ENCODE measurements around the gene AADAT. TPM values are rescaled to one million over a fixed set of nuclear protein-coding genes. Genes with fewer than 3 reads are reported as not detected.

Gene AADAT
- total and polyA plus RNA-seq, 5 donors from 2014 or later = not detected

GRCh38 chr4:170089274-170089667 lies 485 bp downstream of the AADAT start:
- H3K27me3 ChIP-seq (ENCODE audit: control insufficient read depth, insufficient read depth, low read length) = no peaks in the 10 kb centered on the region
- DNase-seq (no peak), ATAC-seq (ENCODE audit: low read depth in 2 of 2) (no peak)
- H3K9me3 ChIP-seq (ENCODE audit: control insufficient read depth in 2 of 2, low read length in 2 of 2) = no peaks in the 10 kb centered on the region
- Mint-ChIP-seq H3K27ac (no peak overlapping the region), H3K9me3 (peaks cover 0 to 4% (median 0%) of the 10 kb centered on the region in 7 donors), H3K4me3 (peak overlapping the region in 3 of 4 donors; percentile 10 to 48 (median 31)), H3K4me1 (peaks cover 0 to 8% (median 3%) of the 10 kb centered on the region in 4 donors), H3K27me3 (peaks cover 21% of the 10 kb centered on the region), H3K36me3 (no peaks in the 10 kb centered on the region)
- H3K4me1 ChIP-seq (ENCODE audit: control insufficient read depth, insufficient read depth, low read length, poor library complexity, severe bottlenecking) = no peaks in the 10 kb centered on the region
- H3K36me3 ChIP-seq (ENCODE audit: control insufficient read depth, insufficient read depth, low read length) = no peaks in the 10 kb centered on the region
- no peak overlapping the region for H3K4me3 ChIP-seq (ENCODE audit: low read depth, low read length)
- no peak overlapping the region for H3K27ac ChIP-seq (ENCODE audit: insufficient read depth, low read length, poor library complexity, severe bottlenecking)

- Mint-ChIP-seq H3K4me3 (no peak overlapping the region), H3K27me3 (peaks cover 21% of the 10 kb centered on the region)
Observed at GRCh38 chr4:170088716-170089115, 1.0 kb downstream of the AADAT start.

GRCh38 chr4:170087163-170087700 lies 2.5 kb downstream of the AADAT start:
- peaks cover 0 to 4% (median 0%) of the 10 kb centered on the region in 7 donors for H3K9me3 Mint-ChIP-seq
- Histone ChIP-seq H3K27ac (ENCODE audit: insufficient read depth, low read length, poor library complexity, severe bottlenecking) (no peak overlapping the region), H3K9me3 (ENCODE audit: control insufficient read depth in 2 of 2, low read length in 2 of 2) (no peaks in the 10 kb centered on the region), H3K4me3 (ENCODE audit: low read depth, low read length) (no peak overlapping the region), H3K36me3 (ENCODE audit: control insufficient read depth, insufficient read depth, low read length) (no peaks in the 10 kb centered on the region), H3K27me3 (ENCODE audit: control insufficient read depth, insufficient read depth, low read length) (no peaks in the 10 kb centered on the region), H3K4me1 (ENCODE audit: control insufficient read depth, insufficient read depth, low read length, poor library complexity, severe bottlenecking) (no peaks in the 10 kb centered on the region)
- ATAC-seq (ENCODE audit: low read depth in 2 of 2) (no peak), DNase-seq (no peak)
- H3K36me3 Mint-ChIP-seq = no peaks in the 10 kb centered on the region
- no peak overlapping the region for H3K27ac Mint-ChIP-seq
- H3K27me3 Mint-ChIP-seq = peaks cover 25% of the 10 kb centered on the region
- H3K4me1 Mint-ChIP-seq = peaks cover 0 to 8% (median 3%) of the 10 kb centered on the region in 4 donors
- H3K4me3 Mint-ChIP-seq = no peak overlapping the region

More at GRCh38 chr4:170088716-170089115, 1.0 kb downstream of the AADAT start:
- no peaks in the 10 kb centered on the region for H3K9me3 ChIP-seq (ENCODE audit: control insufficient read depth in 2 of 2, low read length in 2 of 2)
- H3K27me3 ChIP-seq (ENCODE audit: control insufficient read depth, insufficient read depth, low read length) = no peaks in the 10 kb centered on the region
- no peak overlapping the region for H3K27ac ChIP-seq (ENCODE audit: insufficient read depth, low read length, poor library complexity, severe bottlenecking)
- no peaks in the 10 kb centered on the region for H3K4me1 ChIP-seq (ENCODE audit: control insufficient read depth, insufficient read depth, low read length, poor library complexity, severe bottlenecking)
- H3K36me3 ChIP-seq (ENCODE audit: control insufficient read depth, insufficient read depth, low read length) = no peaks in the 10 kb centered on the region
- H3K36me3 Mint-ChIP-seq = no peaks in the 10 kb centered on the region
- no peak for ATAC-seq (ENCODE audit: low read depth in 2 of 2)
- H3K4me3 ChIP-seq (ENCODE audit: low read depth, low read length) = no peak overlapping the region
- H3K4me1 Mint-ChIP-seq = peaks cover 0 to 8% (median 3%) of the 10 kb centered on the region in 4 donors
- no peak for DNase-seq
- H3K9me3 Mint-ChIP-seq = peaks cover 0 to 4% (median 0%) of the 10 kb centered on the region in 7 donors
- H3K27ac Mint-ChIP-seq = no peak overlapping the region

GRCh38 chr4:170083541-170083940 lies 6.2 kb downstream of the AADAT start:
- H3K27me3 Mint-ChIP-seq = peaks cover 22% of the 10 kb centered on the region
- ATAC-seq (ENCODE audit: low read depth in 2 of 2) (no peak), DNase-seq (no peak)
- H3K27ac Mint-ChIP-seq = no peak overlapping the region
- Histone ChIP-seq H3K36me3 (ENCODE audit: control insufficient read depth, insufficient read depth, low read length) (no peaks in the 10 kb centered on the region), H3K4me3 (ENCODE audit: low read depth, low read length) (no peak overlapping the region), H3K4me1 (ENCODE audit: control insufficient read depth, insufficient read depth, low read length, poor library complexity, severe bottlenecking) (no peaks in the 10 kb centered on the region), H3K27ac (ENCODE audit: insufficient read depth, low read length, poor library complexity, severe bottlenecking) (no peak overlapping the region), H3K9me3 (ENCODE audit: control insufficient read depth in 2 of 2, low read length in 2 of 2) (no peaks in the 10 kb centered on the region), H3K27me3 (ENCODE audit: control insufficient read depth, insufficient read depth, low read length) (no peaks in the 10 kb centered on the region)
- no peaks in the 10 kb centered on the region for H3K4me1 Mint-ChIP-seq
- H3K9me3 Mint-ChIP-seq = peaks cover 0 to 9% (median 2%) of the 10 kb centered on the region in 7 donors
- no peak overlapping the region for H3K4me3 Mint-ChIP-seq
- H3K36me3 Mint-ChIP-seq = no peaks in the 10 kb centered on the region

GRCh38 chr4:170080496-170080895 lies 9.3 kb downstream of the AADAT start:
- Histone ChIP-seq H3K4me3 (ENCODE audit: low read depth, low read length) (no peak overlapping the region), H3K9me3 (ENCODE audit: control insufficient read depth in 2 of 2, low read length in 2 of 2) (no peaks in the 10 kb centered on the region), H3K36me3 (ENCODE audit: control insufficient read depth, insufficient read depth, low read length) (no peaks in the 10 kb centered on the region), H3K4me1 (ENCODE audit: control insufficient read depth, insufficient read depth, low read length, poor library complexity, severe bottlenecking) (no peaks in the 10 kb centered on the region), H3K27ac (ENCODE audit: insufficient read depth, low read length, poor library complexity, severe bottlenecking) (no peak overlapping the region), H3K27me3 (ENCODE audit: control insufficient read depth, insufficient read depth, low read length) (no peaks in the 10 kb centered on the region)
- ATAC-seq (ENCODE audit: low read depth in 2 of 2) (no peak), DNase-seq (no peak)
- H3K36me3 Mint-ChIP-seq = no peaks in the 10 kb centered on the region
- no peak overlapping the region for H3K27ac Mint-ChIP-seq
- H3K4me1 Mint-ChIP-seq = no peaks in the 10 kb centered on the region
- H3K9me3 Mint-ChIP-seq = peaks cover 0 to 9% (median 1%) of the 10 kb centered on the region in 7 donors
- peaks cover 19% of the 10 kb centered on the region for H3K27me3 Mint-ChIP-seq
- H3K4me3 Mint-ChIP-seq = no peak overlapping the region

GRCh38 chr4:170079981-170080380 lies 9.8 kb downstream of the AADAT start:
- Histone ChIP-seq H3K4me3 (ENCODE audit: low read depth, low read length) (no peak overlapping the region), H3K36me3 (ENCODE audit: control insufficient read depth, insufficient read depth, low read length) (no peaks in the 10 kb centered on the region), H3K27ac (ENCODE audit: insufficient read depth, low read length, poor library complexity, severe bottlenecking) (no peak overlapping the region), H3K27me3 (ENCODE audit: control insufficient read depth, insufficient read depth, low read length) (no peaks in the 10 kb centered on the region), H3K9me3 (ENCODE audit: control insufficient read depth in 2 of 2, low read length in 2 of 2) (no peaks in the 10 kb centered on the region), H3K4me1 (ENCODE audit: control insufficient read depth, insufficient read depth, low read length, poor library complexity, severe bottlenecking) (no peaks in the 10 kb centered on the region)
- peaks cover 19% of the 10 kb centered on the region for H3K27me3 Mint-ChIP-seq
- no peak overlapping the region for H3K27ac Mint-ChIP-seq
- DNase-seq (no peak), ATAC-seq (ENCODE audit: low read depth in 2 of 2) (no peak)
- H3K36me3 Mint-ChIP-seq = no peaks in the 10 kb centered on the region
- no peak overlapping the region for H3K4me3 Mint-ChIP-seq
- H3K9me3 Mint-ChIP-seq = peaks cover 0 to 9% (median 1%) of the 10 kb centered on the region in 7 donors
- H3K4me1 Mint-ChIP-seq = no peaks in the 10 kb centered on the region

GRCh38 chr4:170071196-170071595 lies 18.6 kb downstream of the AADAT start:
- Mint-ChIP-seq H3K9me3 (no peaks in the 10 kb centered on the region), H3K27ac (no peak overlapping the region), H3K27me3 (no peaks in the 10 kb centered on the region), H3K36me3 (no peaks in the 10 kb centered on the region), H3K4me1 (no peaks in the 10 kb centered on the region), H3K4me3 (no peak overlapping the region)
- no peaks in the 10 kb centered on the region for H3K4me1 ChIP-seq (ENCODE audit: control insufficient read depth, insufficient read depth, low read length, poor library complexity, severe bottlenecking)
- no peaks in the 10 kb centered on the region for H3K36me3 ChIP-seq (ENCODE audit: control insufficient read depth, insufficient read depth, low read length)
- H3K9me3 ChIP-seq (ENCODE audit: control insufficient read depth in 2 of 2, low read length in 2 of 2) = no peaks in the 10 kb centered on the region
- H3K27me3 ChIP-seq (ENCODE audit: control insufficient read depth, insufficient read depth, low read length) = no peaks in the 10 kb centered on the region
- ATAC-seq (ENCODE audit: low read depth in 2 of 2) (no peak), DNase-seq (no peak)
- H3K4me3 ChIP-seq (ENCODE audit: low read depth, low read length) = no peak overlapping the region
- H3K27ac ChIP-seq (ENCODE audit: insufficient read depth, low read length, poor library complexity, severe bottlenecking) = no peak overlapping the region

- Mint-ChIP-seq H3K27ac (no peak overlapping the region), H3K9me3 (no peaks in the 10 kb centered on the region), H3K27me3 (no peaks in the 10 kb centered on the region), H3K36me3 (no peaks in the 10 kb centered on the region), H3K4me3 (no peak overlapping the region), H3K4me1 (no peaks in the 10 kb centered on the region)
- no peak for ATAC-seq (ENCODE audit: low read depth in 2 of 2)
- Histone ChIP-seq H3K36me3 (ENCODE audit: control insufficient read depth, insufficient read depth, low read length) (no peaks in the 10 kb centered on the region), H3K9me3 (ENCODE audit: control insufficient read depth in 2 of 2, low read length in 2 of 2) (no peaks in the 10 kb centered on the region), H3K4me1 (ENCODE audit: control insufficient read depth, insufficient read depth, low read length, poor library complexity, severe bottlenecking) (no peaks in the 10 kb centered on the region), H3K4me3 (ENCODE audit: low read depth, low read length) (no peak overlapping the region), H3K27me3 (ENCODE audit: control insufficient read depth, insufficient read depth, low read length) (no peaks in the 10 kb centered on the region), H3K27ac (ENCODE audit: insufficient read depth, low read length, poor library complexity, severe bottlenecking) (no peak overlapping the region)
- no peak for DNase-seq
Observed at GRCh38 chr4:170068438-170069128, 21.2 kb downstream of the AADAT start.

Measured in CD4-positive, CD25-positive, alpha-beta regulatory T cell (primary cell).